ENCODE results near the gene HCFC1. TPM values are rescaled to one million over a fixed set of nuclear protein-coding genes. Genes with fewer than 3 reads are reported as not detected.

The HCFC1 gene
- total RNA-seq, 1 donor from 2014 or later = 84.0 TPM

DNA sequence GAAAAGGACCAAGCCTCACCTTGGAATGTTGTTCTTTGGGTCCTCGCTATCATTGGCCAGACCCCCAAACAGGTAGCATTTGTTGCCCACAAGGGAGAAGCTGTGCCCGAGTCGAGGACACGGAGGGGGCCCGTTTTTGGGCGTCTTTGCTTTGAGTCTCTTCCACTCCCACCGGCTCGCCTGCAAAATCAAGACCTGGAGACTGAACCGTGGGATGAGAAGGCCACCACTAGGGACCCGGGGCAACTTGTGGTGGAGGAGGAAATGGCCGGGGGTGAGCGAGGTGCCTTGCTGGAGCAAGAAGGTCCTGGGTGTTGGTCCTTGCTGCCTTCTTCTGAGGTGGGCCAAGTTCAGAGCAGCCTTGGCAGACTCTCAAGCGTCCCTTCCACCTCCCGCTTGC, 7.5 kb downstream of the HCFC1 start:
- no peaks in the 10 kb centered on the region for H3K36me3 Mint-ChIP-seq (ENCODE audit: unreplicated experiment)

DNA sequence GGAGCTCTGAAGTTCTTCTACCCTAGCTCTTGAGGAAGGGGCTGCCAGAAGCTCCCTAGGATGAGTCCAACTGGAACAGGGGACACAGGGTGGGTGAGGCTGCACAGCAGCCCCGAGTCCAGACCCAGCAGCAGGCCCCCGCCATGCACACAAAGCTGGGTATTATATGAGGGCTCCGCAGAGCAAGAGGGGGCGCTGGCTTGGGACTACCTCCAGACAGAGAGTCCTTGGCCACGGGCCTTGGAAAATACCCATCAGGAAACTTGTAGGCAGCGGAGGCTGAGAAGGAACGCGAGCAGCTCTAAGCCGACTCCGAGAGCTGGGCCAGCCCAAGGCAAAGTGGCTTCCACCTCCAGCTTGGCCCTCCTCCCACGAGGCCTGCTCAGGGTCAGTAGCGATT, 8.1 kb downstream of the HCFC1 start:
- Mint-ChIP-seq H3K36me3 (ENCODE audit: unreplicated experiment) (no peaks in the 10 kb centered on the region), H3K27me3 (ENCODE audit: unreplicated experiment) (peaks cover 2% of the 10 kb centered on the region), H3K4me1 (ENCODE audit: low read depth, unreplicated experiment) (peaks cover 17% of the 10 kb centered on the region), H3K4me3 (ENCODE audit: unreplicated experiment) (no peak overlapping the region), H3K27ac (ENCODE audit: unreplicated experiment) (no peak overlapping the region), H3K9me3 (ENCODE audit: unreplicated experiment) (peaks cover 5% of the 10 kb centered on the region)
- no peak for DNase-seq
- TF ChIP-seq, protein P1, sequence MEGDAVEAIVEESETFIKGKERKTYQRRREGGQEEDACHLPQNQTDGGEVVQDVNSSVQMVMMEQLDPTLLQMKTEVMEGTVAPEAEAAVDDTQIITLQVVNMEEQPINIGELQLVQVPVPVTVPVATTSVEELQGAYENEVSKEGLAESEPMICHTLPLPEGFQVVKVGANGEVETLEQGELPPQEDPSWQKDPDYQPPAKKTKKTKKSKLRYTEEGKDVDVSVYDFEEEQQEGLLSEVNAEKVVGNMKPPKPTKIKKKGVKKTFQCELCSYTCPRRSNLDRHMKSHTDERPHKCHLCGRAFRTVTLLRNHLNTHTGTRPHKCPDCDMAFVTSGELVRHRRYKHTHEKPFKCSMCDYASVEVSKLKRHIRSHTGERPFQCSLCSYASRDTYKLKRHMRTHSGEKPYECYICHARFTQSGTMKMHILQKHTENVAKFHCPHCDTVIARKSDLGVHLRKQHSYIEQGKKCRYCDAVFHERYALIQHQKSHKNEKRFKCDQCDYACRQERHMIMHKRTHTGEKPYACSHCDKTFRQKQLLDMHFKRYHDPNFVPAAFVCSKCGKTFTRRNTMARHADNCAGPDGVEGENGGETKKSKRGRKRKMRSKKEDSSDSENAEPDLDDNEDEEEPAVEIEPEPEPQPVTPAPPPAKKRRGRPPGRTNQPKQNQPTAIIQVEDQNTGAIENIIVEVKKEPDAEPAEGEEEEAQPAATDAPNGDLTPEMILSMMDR (IDR thresholded peaks at IDR 0.05; ENCODE audit: partially characterized antibody, unreplicated experiment) = no peak

More for the DNA sequence above, 7.5 kb downstream of the HCFC1 start:
- Mint-ChIP-seq H3K27me3 (ENCODE audit: unreplicated experiment) (peaks cover 2% of the 10 kb centered on the region), H3K4me1 (ENCODE audit: low read depth, unreplicated experiment) (peaks cover 17% of the 10 kb centered on the region), H3K27ac (ENCODE audit: unreplicated experiment) (no peak overlapping the region), H3K4me3 (ENCODE audit: unreplicated experiment) (no peak overlapping the region), H3K9me3 (ENCODE audit: unreplicated experiment) (peaks cover 5% of the 10 kb centered on the region)
- no peak for DNase-seq
- TF ChIP-seq, protein P1 (IDR thresholded peaks at IDR 0.05; ENCODE audit: partially characterized antibody, unreplicated experiment) = no peak

DNA sequence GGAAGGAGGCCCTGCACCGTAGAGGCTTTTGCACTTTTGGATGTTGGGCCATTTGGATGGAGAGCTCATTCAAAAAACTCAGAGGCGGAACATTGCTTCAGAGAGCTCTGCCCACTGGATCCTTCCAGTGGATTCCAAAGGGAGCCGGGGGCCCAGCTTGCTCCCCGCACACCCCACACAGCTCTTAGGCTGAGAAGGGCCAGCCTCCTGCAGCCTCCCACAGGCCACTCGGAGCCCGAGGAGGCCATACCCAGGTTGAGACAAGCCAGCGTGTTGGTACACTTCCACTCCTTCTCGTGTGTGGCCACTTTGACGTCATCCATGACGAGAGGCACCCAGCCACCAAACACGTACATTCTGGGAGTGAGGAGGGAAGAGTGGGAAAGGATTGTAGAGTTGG, 10.3 kb downstream of the HCFC1 start:
- no peak for DNase-seq
- peaks cover 2% of the 10 kb centered on the region for H3K27me3 Mint-ChIP-seq (ENCODE audit: unreplicated experiment)
- H3K9me3 Mint-ChIP-seq (ENCODE audit: unreplicated experiment) = peaks cover 5% of the 10 kb centered on the region
- H3K27ac Mint-ChIP-seq (ENCODE audit: unreplicated experiment) = no peak overlapping the region
- no peak overlapping the region for H3K4me3 Mint-ChIP-seq (ENCODE audit: unreplicated experiment)
- TF ChIP-seq, protein P1 (IDR thresholded peaks at IDR 0.05; ENCODE audit: partially characterized antibody, unreplicated experiment) = no peak
- H3K4me1 Mint-ChIP-seq (ENCODE audit: low read depth, unreplicated experiment) = peaks cover under 1% of the 10 kb centered on the region
- H3K36me3 Mint-ChIP-seq (ENCODE audit: unreplicated experiment) = no peaks in the 10 kb centered on the region

DNA sequence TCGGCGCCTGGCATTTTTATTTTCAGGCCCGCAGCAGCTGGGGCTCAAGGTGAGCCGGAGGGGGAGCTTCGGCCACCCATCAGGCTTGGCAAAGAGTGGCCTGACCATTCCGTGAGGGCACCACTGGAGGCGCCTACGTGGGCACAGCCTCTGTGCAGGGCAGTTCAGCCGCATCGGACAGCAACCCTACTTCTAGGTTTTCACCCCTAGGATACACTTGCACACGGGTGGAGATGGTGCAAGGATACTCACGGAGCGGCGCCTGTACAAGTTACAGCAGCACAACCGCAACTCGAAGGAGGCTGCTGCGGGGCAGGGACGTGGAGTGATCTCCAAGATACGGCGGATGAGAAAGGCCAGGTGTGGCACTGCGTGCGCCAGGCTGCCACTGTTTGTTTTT, 10.8 kb downstream of the HCFC1 start:
- peaks cover 2% of the 10 kb centered on the region for H3K27me3 Mint-ChIP-seq (ENCODE audit: unreplicated experiment)
- H3K9me3 Mint-ChIP-seq (ENCODE audit: unreplicated experiment) = peaks cover 5% of the 10 kb centered on the region
- no peak overlapping the region for H3K4me3 Mint-ChIP-seq (ENCODE audit: unreplicated experiment)
- TF ChIP-seq, protein P1 (IDR thresholded peaks at IDR 0.05; ENCODE audit: partially characterized antibody, unreplicated experiment) = no peak
- no peak overlapping the region for H3K27ac Mint-ChIP-seq (ENCODE audit: unreplicated experiment)
- H3K36me3 Mint-ChIP-seq (ENCODE audit: unreplicated experiment) = no peaks in the 10 kb centered on the region
- H3K4me1 Mint-ChIP-seq (ENCODE audit: low read depth, unreplicated experiment) = no peaks in the 10 kb centered on the region
- DNase-seq = no peak

DNA sequence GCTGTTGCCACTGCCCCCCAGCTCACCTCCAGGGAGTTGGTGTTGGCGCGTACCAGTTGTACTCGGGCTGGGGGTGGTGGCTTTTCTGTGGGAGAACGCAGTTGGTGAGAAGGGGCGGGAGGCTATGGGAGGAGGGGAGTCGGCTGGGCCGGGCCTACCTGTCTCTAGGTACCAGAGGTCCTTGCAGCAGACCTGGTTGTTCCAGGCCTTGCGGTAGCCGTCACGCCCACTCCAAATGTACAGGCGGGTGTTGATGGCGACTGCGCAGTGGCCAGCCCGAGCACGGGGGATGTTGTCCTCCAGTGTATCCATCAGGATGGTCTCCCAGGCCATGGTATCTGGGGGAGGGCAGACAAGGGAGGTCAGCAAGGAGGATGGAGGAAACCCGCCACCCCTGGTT, 11.5 kb downstream of the HCFC1 start:
- Mint-ChIP-seq H3K27me3 (ENCODE audit: unreplicated experiment) (peaks cover 2% of the 10 kb centered on the region), H3K4me1 (ENCODE audit: low read depth, unreplicated experiment) (no peaks in the 10 kb centered on the region), H3K36me3 (ENCODE audit: unreplicated experiment) (no peaks in the 10 kb centered on the region), H3K9me3 (ENCODE audit: unreplicated experiment) (peaks cover 7% of the 10 kb centered on the region), H3K27ac (ENCODE audit: unreplicated experiment) (no peak overlapping the region), H3K4me3 (ENCODE audit: unreplicated experiment) (no peak overlapping the region)
- no peak for DNase-seq
- TF ChIP-seq, protein P1 (IDR thresholded peaks at IDR 0.05; ENCODE audit: partially characterized antibody, unreplicated experiment) = no peak

All from glutamatergic neuron (in vitro differentiated cells).